Measurements from ENCODE around the gene CD69. TPM values are rescaled to one million over a fixed set of nuclear protein-coding genes. Genes with fewer than 3 reads are reported as not detected.

The CD69 gene
- total RNA-seq, 4 donors from 2014 or later: 5.0 to 18.2 (median 6.2) TPM

DNA sequence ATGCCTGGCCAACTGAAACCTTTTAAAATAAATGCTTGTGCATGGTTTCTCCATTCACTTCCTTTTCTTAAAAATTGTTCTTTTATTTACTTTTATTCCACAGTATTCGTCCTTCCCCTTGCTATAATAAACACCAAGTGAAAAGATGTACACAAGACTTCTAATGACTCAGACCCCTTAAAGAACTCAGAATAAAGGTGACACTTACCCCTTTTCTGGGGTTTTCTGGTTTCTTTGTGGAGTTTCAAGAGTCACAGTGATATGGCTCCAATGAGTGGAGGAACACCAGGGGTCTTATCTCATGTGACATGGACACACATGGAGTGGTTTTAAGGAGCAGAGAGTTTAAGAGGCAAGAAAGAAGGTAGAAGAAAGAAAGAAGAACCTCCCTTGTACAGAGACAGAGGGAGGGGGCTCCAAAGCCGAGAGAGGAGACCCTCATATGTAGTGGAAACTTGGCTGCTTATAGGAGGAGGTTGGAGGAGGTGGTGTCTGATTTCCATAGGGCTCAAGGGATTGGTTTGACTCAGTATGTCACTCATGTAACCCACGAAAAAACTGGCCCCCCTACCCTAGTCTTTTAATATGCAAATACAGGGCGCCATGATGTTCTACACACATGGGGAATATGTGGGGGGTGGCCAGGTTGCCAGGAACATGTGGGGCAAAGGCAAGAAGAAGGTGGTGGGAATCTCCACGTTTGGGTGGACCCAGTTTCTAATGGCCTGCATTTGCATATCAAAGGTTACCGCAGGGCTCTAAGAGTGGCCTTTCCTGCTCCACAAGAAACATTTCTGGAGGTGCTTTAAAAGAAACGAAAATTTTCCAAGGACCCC lies 22.1 kb upstream of the CD69 start:
- Histone ChIP-seq H3K9me3 (no peaks in the 10 kb centered on the region), H3K27ac (no peak overlapping the region), H3K4me3 (replicated peaks in 1 of 3) (no peak overlapping the region), H3K27me3 (no peaks in the 10 kb centered on the region), H3K4me1 (no peaks in the 10 kb centered on the region), H3K36me3 (no peaks in the 10 kb centered on the region)
- intact Hi-C loops (cut with DNase I): no loop called here
- 67 to 70% methylated on average over 7 of the region's 7 CpGs for WGBS, 2 donors
- DNase-seq: no peak
- no peak for TF ChIP-seq POLR2A (IDR thresholded peaks at IDR 0.05)
- TF ChIP-seq, protein P1, sequence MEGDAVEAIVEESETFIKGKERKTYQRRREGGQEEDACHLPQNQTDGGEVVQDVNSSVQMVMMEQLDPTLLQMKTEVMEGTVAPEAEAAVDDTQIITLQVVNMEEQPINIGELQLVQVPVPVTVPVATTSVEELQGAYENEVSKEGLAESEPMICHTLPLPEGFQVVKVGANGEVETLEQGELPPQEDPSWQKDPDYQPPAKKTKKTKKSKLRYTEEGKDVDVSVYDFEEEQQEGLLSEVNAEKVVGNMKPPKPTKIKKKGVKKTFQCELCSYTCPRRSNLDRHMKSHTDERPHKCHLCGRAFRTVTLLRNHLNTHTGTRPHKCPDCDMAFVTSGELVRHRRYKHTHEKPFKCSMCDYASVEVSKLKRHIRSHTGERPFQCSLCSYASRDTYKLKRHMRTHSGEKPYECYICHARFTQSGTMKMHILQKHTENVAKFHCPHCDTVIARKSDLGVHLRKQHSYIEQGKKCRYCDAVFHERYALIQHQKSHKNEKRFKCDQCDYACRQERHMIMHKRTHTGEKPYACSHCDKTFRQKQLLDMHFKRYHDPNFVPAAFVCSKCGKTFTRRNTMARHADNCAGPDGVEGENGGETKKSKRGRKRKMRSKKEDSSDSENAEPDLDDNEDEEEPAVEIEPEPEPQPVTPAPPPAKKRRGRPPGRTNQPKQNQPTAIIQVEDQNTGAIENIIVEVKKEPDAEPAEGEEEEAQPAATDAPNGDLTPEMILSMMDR (IDR thresholded peaks at IDR 0.05): no peak

GRCh38 chr12:9781360-9781759 lies 20.7 kb upstream of the CD69 start:
- H3K4me1 ChIP-seq: no peaks in the 10 kb centered on the region
- no peak overlapping the region for H3K4me3 ChIP-seq (replicated peaks in 1 of 3)
- H3K9me3 ChIP-seq: no peaks in the 10 kb centered on the region
- no peak for DNase-seq
- intact Hi-C loops (cut with DNase I): no loop called here
- TF ChIP-seq, protein P1 (IDR thresholded peaks at IDR 0.05): no peak
- TF ChIP-seq POLR2A (IDR thresholded peaks at IDR 0.05): no peak
- H3K27ac ChIP-seq: no peak overlapping the region
- no peaks in the 10 kb centered on the region for H3K36me3 ChIP-seq
- 85 to 90% methylated on average over 2 of the region's 2 CpGs for WGBS, 2 donors
- H3K27me3 ChIP-seq: no peaks in the 10 kb centered on the region

- Histone ChIP-seq H3K9me3 (no peaks in the 10 kb centered on the region), H3K4me1 (no peaks in the 10 kb centered on the region), H3K4me3 (replicated peaks in 1 of 3) (no peak overlapping the region), H3K27me3 (no peaks in the 10 kb centered on the region), H3K36me3 (no peaks in the 10 kb centered on the region), H3K27ac (no peak overlapping the region)
- DNase-seq: no peak
- 69 to 83% methylated on average over 4 of the region's 4 CpGs for WGBS, 2 donors
- intact Hi-C loops (cut with DNase I): no loop called here
- no peak for TF ChIP-seq POLR2A (IDR thresholded peaks at IDR 0.05)
- TF ChIP-seq, protein P1 (IDR thresholded peaks at IDR 0.05): no peak
Measured at GRCh38 chr12:9779209-9779608, 18.5 kb upstream of the CD69 start.

DNA sequence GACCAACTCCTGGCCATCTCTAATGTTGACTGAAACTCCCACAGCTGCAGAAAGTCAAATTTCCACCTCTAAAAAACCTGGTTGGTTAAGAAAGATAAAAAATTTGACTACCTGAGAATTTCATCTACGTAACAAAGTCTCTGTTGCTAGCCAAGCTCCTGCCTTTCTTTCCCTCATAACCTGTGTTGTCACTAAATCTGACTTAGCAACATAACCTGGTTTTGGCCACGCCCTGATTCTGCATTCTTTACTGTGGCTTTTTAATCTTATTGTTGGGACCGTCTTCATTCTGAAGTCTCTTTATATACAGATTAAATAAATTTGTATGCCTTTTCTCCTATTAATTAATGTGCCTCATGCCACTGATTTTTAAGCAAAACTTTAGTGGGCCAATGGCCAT lies 16.1 kb upstream of the CD69 start:
- no peak overlapping the region for H3K4me3 ChIP-seq (replicated peaks in 1 of 3)
- H3K4me1 ChIP-seq: no peaks in the 10 kb centered on the region
- TF ChIP-seq POLR2A (IDR thresholded peaks at IDR 0.05): no peak
- TF ChIP-seq, protein P1 (IDR thresholded peaks at IDR 0.05): no peak
- H3K27ac ChIP-seq: no peak overlapping the region
- WGBS, 2 donors: 89 to 92% methylated on average over 3 of the region's 3 CpGs
- no peaks in the 10 kb centered on the region for H3K36me3 ChIP-seq
- no peak for DNase-seq
- intact Hi-C loops (cut with DNase I): no loop called here
- H3K9me3 ChIP-seq: no peaks in the 10 kb centered on the region
- no peaks in the 10 kb centered on the region for H3K27me3 ChIP-seq

DNA sequence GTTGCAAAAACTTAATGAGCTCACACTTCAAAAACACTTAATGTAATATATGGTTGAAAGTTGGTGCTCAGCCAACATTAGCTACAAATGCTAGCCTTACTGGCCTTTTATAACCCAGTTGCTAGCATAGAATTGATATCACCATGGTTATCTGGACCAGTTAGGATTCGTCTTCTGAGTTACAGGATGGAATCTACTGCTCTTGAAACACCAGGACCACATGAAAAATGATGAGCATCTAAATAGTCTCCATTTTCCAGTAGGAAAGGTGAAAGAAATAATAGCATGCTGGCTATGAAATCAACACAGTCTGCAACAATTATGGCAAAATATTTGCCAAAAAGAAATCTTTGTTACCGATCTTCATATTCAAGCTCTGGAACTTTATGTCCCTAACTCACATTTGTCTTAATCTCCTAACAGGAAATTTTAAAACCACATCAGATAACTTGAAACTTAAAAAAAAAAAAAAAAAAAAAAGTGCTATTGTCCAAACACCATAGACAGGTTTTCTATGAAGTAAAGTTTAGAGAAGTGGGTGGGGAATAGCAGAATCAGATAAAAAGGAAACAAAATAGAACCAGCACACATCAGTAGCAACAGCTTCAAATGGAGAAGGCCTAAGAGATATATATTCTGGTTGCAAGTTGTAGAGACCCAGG lies 12.6 kb upstream of the CD69 start:
- intact Hi-C loops (cut with DNase I): no loop called here
- no peak overlapping the region for H3K27ac ChIP-seq
- 78 to 88% methylated on average over 2 of the region's 2 CpGs for WGBS, 2 donors
- no peak for DNase-seq
- H3K4me3 ChIP-seq (replicated peaks in 1 of 3): no peak overlapping the region
- H3K4me1 ChIP-seq: no peaks in the 10 kb centered on the region
- TF ChIP-seq POLR2A (IDR thresholded peaks at IDR 0.05): no peak
- TF ChIP-seq, protein P1 (IDR thresholded peaks at IDR 0.05): no peak
- H3K27me3 ChIP-seq: no peaks in the 10 kb centered on the region
- H3K9me3 ChIP-seq: no peaks in the 10 kb centered on the region
- no peaks in the 10 kb centered on the region for H3K36me3 ChIP-seq

Data from thyroid gland (tissue), 4 donors.